Measurements from ENCODE around the gene LAPTM5. TPM values are rescaled to one million over a fixed set of nuclear protein-coding genes. Genes with fewer than 3 reads are reported as not detected.

The LAPTM5 gene
- total and polyA plus RNA-seq, 4 experiments from 2014 or later: 563 to 851 (median 598) TPM

DNA sequence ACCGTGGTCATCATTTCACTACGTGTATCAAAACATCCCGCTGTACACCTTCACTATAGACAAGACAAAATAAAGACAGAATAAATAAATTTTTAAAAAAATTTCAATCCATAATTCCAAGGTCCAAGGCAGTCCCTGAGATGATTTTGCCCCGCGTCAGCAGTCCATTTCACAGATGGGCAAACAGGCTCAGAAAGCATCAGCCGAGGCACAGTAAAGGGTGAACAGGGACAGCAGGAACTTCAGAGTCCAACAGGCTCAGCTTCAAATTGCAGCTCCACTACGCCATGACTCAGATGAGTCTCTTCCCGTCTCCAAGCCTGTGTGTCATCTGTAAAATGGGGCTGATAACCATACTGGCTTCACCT lies 49.2 kb downstream of the LAPTM5 start:
- intact Hi-C loops (cut with micrococcal nuclease): loop anchor here (1.0 kb wide), 1 partner anchor 1472 kb away; the partner anchor contains the start of gene PTPRU
- H3K9me3 ChIP-seq (ENCODE audit: control insufficient read depth in 1 of 2, low read length in 2 of 2): no peaks in the 10 kb centered on the region
- H3K27ac Mint-ChIP-seq: no peak overlapping the region
- H3K36me3 Mint-ChIP-seq: no peaks in the 10 kb centered on the region
- H3K27me3 Mint-ChIP-seq: peaks cover 8 to 12% of the 10 kb centered on the region in 2 donors
- no peaks in the 10 kb centered on the region for H3K27me3 ChIP-seq (ENCODE audit: insufficient read depth, low read length)
- no peaks in the 10 kb centered on the region for H3K4me1 ChIP-seq (ENCODE audit: insufficient read depth, low read length)
- no peaks in the 10 kb centered on the region for H3K36me3 ChIP-seq (ENCODE audit: insufficient read depth, low read length)
- H3K4me3 ChIP-seq (ENCODE audit: low read length in 2 of 2): no peak overlapping the region
- DNase-seq: no peak
- ChIA-PET CTCF (ENCODE audit: partially characterized antibody) (no interaction called here), POLR2A (ENCODE audit: partially characterized antibody) (interaction anchor here (1.4 kb wide), 1 partner anchor 10 kb away, joined by 4 read pairs; no protein-coding TSS in a partner anchor)
- H3K4me1 Mint-ChIP-seq: peaks cover 0 to 1% (median under 1%) of the 10 kb centered on the region in 4 donors
- H3K27ac ChIP-seq (ENCODE audit: low read depth, low read length): no peak overlapping the region
- no peak overlapping the region for H3K4me3 Mint-ChIP-seq
- no peaks in the 10 kb centered on the region for H3K9me3 Mint-ChIP-seq

DNA sequence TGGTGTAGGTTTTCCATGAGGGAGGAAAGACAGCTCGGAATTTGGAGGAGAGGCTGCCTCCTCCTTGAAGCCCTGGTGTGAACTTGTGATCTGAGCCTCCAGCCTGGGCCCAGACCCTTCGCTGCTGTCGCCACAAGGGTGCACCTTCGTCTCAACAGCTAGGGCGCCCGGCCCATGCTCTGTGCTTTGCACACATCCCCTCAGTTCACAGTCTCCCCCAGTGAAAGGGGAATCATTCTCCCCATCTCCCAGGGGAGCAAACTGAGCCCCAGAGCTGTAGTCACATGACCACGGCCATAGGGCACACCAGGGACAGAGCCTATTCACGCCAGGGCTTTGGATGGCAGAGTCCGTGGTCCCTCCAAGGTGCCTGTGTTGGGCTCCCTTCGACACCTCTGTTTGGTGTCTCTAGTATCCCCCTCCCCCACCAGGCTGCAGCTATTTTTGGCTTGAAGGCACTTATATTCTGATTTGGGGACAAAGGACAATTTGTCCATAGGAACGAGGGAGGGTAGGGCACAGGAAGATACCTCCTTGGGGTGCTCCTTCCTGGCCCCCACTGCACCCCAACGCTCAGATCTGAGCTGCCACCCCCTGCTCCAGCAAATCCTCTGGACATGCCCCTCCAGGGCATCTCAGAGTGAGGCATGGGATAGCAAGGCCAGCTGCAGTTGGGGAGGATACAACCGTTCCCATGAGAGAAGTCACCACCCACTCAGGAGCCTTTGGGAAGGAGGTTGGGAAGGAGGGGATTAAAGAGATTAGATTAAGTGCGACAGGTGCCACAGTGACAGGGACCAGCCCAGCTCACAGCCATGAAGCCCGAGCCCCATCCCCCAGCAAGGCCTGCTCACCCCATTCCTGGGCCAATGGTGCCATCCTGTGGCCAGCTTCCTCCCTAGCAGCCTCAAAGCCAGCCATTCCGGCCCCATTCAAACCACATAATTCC lies 49.9 kb downstream of the LAPTM5 start:
- no peaks in the 10 kb centered on the region for H3K36me3 ChIP-seq (ENCODE audit: insufficient read depth, low read length)
- POLR2A ChIA-PET (ENCODE audit: partially characterized antibody): interaction anchor here (1.4 kb wide), 1 partner anchor 11 kb away, joined by 4 read pairs; no protein-coding TSS in a partner anchor
- no peaks in the 10 kb centered on the region for H3K27me3 ChIP-seq (ENCODE audit: insufficient read depth, low read length)
- no peaks in the 10 kb centered on the region for H3K9me3 ChIP-seq (ENCODE audit: control insufficient read depth in 1 of 2, low read length in 2 of 2)
- no peak overlapping the region for H3K27ac ChIP-seq (ENCODE audit: low read depth, low read length)
- Mint-ChIP-seq H3K36me3 (no peaks in the 10 kb centered on the region), H3K27ac (no peak overlapping the region), H3K4me1 (peaks cover 0 to 1% (median under 1%) of the 10 kb centered on the region in 4 donors), H3K9me3 (no peaks in the 10 kb centered on the region), H3K4me3 (no peak overlapping the region), H3K27me3 (peaks cover 8 to 12% of the 10 kb centered on the region in 2 donors)
- CTCF ChIA-PET (ENCODE audit: partially characterized antibody): interaction anchor here (1.4 kb wide), 1 partner anchor 328 kb away, joined by 3 read pairs; no protein-coding TSS in a partner anchor
- DNase-seq: peak in 4 of 5 donors; percentile 33 to 52 (median 46)
- H3K4me3 ChIP-seq (ENCODE audit: low read length in 2 of 2): no peak overlapping the region
- no peaks in the 10 kb centered on the region for H3K4me1 ChIP-seq (ENCODE audit: insufficient read depth, low read length)
- intact Hi-C loops (cut with micrococcal nuclease): loop anchor here (1.0 kb wide), 1 partner anchor 1471 kb away; the partner anchor contains the start of gene PTPRU

DNA sequence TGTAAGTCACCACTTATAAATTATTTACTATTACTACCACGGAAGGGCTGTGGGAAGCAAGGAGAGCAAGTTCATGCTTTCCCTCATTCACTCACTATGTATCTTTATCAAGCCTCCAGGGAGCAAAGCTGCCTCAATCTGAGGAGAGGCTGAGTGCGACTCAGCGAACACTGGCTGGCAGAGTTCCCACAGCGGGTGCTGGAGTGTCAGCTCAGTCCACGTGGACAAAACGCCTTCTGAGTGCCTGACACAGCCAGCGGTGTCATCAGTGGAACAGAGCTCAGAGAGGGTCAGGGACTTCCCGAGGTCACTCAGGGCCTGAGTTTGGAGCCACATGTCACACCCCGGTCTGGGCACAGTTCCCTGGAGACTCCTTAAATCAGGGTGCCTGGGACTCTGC lies 51.0 kb downstream of the LAPTM5 start:
- ChIA-PET CTCF (ENCODE audit: partially characterized antibody) (interaction anchor here (1.4 kb wide), 1 partner anchor 326 kb away, joined by 3 read pairs; no protein-coding TSS in a partner anchor), POLR2A (ENCODE audit: partially characterized antibody) (no interaction called here)
- no peak overlapping the region for H3K27ac Mint-ChIP-seq
- DNase-seq: no peak
- H3K4me1 ChIP-seq (ENCODE audit: insufficient read depth, low read length): no peaks in the 10 kb centered on the region
- H3K27me3 Mint-ChIP-seq: peaks cover 8 to 12% of the 10 kb centered on the region in 2 donors
- H3K36me3 ChIP-seq (ENCODE audit: insufficient read depth, low read length): no peaks in the 10 kb centered on the region
- H3K4me3 Mint-ChIP-seq: no peak overlapping the region
- no peak overlapping the region for H3K27ac ChIP-seq (ENCODE audit: low read depth, low read length)
- H3K4me3 ChIP-seq (ENCODE audit: low read length in 2 of 2): no peak overlapping the region
- intact Hi-C loops (cut with micrococcal nuclease): no loop called here
- no peaks in the 10 kb centered on the region for H3K9me3 Mint-ChIP-seq
- no peaks in the 10 kb centered on the region for H3K36me3 Mint-ChIP-seq
- peaks cover 0 to 1% (median 0%) of the 10 kb centered on the region in 4 donors for H3K4me1 Mint-ChIP-seq
- no peaks in the 10 kb centered on the region for H3K9me3 ChIP-seq (ENCODE audit: control insufficient read depth in 1 of 2, low read length in 2 of 2)
- no peaks in the 10 kb centered on the region for H3K27me3 ChIP-seq (ENCODE audit: insufficient read depth, low read length)

DNA sequence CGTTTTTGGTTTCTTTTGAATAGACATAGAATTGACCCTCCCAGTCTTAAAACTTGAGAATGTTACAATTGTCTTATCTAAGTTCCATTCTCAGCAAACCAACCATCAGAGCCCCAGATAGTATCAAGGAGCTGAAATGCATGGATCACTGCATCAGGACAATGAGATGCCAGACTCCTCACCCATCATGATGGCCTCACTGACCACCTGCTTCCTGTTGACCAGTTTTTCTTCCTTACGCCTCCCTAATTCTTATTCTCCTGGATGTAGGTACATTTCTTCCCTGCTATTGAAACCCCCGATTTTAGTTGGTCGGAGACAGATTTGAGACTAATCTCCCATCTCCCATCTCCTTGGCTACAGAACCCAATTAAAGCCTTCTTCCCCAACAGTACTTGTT lies 51.9 kb downstream of the LAPTM5 start:
- Histone ChIP-seq H3K27me3 (ENCODE audit: insufficient read depth, low read length) (no peaks in the 10 kb centered on the region), H3K4me1 (ENCODE audit: insufficient read depth, low read length) (no peaks in the 10 kb centered on the region), H3K36me3 (ENCODE audit: insufficient read depth, low read length) (no peaks in the 10 kb centered on the region), H3K27ac (ENCODE audit: low read depth, low read length) (no peak overlapping the region), H3K4me3 (ENCODE audit: low read length in 2 of 2) (no peak overlapping the region), H3K9me3 (ENCODE audit: control insufficient read depth in 1 of 2, low read length in 2 of 2) (no peaks in the 10 kb centered on the region)
- Mint-ChIP-seq H3K36me3 (no peaks in the 10 kb centered on the region), H3K4me3 (no peak overlapping the region), H3K9me3 (no peaks in the 10 kb centered on the region), H3K4me1 (peaks cover 0 to 1% (median 0%) of the 10 kb centered on the region in 4 donors), H3K27ac (no peak overlapping the region), H3K27me3 (peaks cover 8 to 12% of the 10 kb centered on the region in 2 donors)
- DNase-seq: no peak
- intact Hi-C loops (cut with micrococcal nuclease): no loop called here
- CTCF ChIA-PET (ENCODE audit: partially characterized antibody): no interaction called here
- POLR2A ChIA-PET (ENCODE audit: partially characterized antibody): no interaction called here

DNA sequence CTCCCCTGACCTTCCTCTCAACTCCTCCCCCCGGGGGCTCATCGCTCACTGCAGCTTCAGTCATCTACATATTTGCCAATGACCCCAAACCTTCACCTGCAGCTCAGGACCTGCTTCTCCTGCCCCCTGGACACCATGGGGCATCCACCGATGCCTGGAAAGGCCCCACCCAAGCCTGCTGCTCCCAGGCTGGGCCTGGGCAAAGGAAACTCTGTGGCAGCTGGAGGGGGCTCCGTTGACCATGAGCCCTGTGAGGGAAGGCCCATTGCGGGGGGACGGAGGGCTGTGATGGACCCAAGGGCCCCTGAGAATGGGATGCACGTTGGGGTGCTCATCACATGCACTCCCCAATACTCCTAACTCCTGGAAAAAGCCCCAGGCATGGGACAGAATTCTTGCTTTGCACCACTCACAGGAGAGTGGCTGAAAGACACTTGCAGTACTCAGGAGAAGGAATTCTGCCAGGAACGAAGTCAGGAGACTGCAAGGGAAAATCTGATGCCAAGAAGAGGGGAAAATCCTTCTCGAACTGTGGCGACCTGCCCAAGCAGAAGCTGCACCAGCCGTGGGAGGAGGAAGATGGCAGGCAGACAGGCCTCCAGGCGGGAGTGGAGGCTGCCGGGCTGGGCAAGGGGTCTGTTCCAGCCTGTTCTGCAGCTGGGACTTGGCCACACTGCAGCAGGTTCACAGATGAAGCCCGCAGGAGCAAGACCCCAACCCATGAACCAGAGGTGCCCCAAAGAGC lies 52.6 kb downstream of the LAPTM5 start:
- no peaks in the 10 kb centered on the region for H3K36me3 ChIP-seq (ENCODE audit: insufficient read depth, low read length)
- ChIA-PET CTCF (ENCODE audit: partially characterized antibody) (no interaction called here), POLR2A (ENCODE audit: partially characterized antibody) (no interaction called here)
- no peaks in the 10 kb centered on the region for H3K27me3 ChIP-seq (ENCODE audit: insufficient read depth, low read length)
- DNase-seq: no peak
- no peaks in the 10 kb centered on the region for H3K4me1 ChIP-seq (ENCODE audit: insufficient read depth, low read length)
- Mint-ChIP-seq H3K4me1 (peaks cover 0 to 1% (median 0%) of the 10 kb centered on the region in 4 donors), H3K4me3 (no peak overlapping the region), H3K27ac (no peak overlapping the region), H3K36me3 (no peaks in the 10 kb centered on the region), H3K9me3 (no peaks in the 10 kb centered on the region), H3K27me3 (peaks cover 8 to 12% of the 10 kb centered on the region in 2 donors)
- H3K27ac ChIP-seq (ENCODE audit: low read depth, low read length): no peak overlapping the region
- no peaks in the 10 kb centered on the region for H3K9me3 ChIP-seq (ENCODE audit: control insufficient read depth in 1 of 2, low read length in 2 of 2)
- intact Hi-C loops (cut with micrococcal nuclease): no loop called here
- no peak overlapping the region for H3K4me3 ChIP-seq (ENCODE audit: low read length in 2 of 2)

DNA sequence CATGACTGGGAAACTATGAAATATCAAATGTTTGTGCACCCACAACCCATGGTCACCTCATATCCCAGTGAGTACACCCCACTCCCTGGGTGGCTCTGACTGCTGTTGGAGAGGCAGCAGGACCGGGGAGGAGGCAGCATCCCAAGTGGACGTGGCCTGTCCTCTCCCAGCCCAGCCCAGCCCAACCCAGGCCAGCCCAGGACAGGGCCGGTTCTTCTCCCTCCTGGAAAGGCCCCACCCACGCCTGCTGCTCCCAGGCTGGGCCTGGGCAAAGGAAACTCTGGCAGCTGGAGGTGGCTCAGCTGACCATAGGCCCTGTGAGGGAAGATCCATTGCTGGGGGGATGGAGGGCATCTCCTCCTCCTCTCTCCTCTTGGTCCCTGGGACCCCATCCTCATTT lies 53.3 kb downstream of the LAPTM5 start:
- DNase-seq: no peak
- Histone ChIP-seq H3K27me3 (ENCODE audit: insufficient read depth, low read length) (no peaks in the 10 kb centered on the region), H3K4me3 (ENCODE audit: low read length in 2 of 2) (no peak overlapping the region), H3K36me3 (ENCODE audit: insufficient read depth, low read length) (no peaks in the 10 kb centered on the region), H3K4me1 (ENCODE audit: insufficient read depth, low read length) (no peaks in the 10 kb centered on the region), H3K9me3 (ENCODE audit: control insufficient read depth in 1 of 2, low read length in 2 of 2) (no peaks in the 10 kb centered on the region), H3K27ac (ENCODE audit: low read depth, low read length) (no peak overlapping the region)
- Mint-ChIP-seq H3K27ac (no peak overlapping the region), H3K9me3 (no peaks in the 10 kb centered on the region), H3K4me3 (no peak overlapping the region), H3K36me3 (no peaks in the 10 kb centered on the region), H3K27me3 (peaks cover 8 to 12% of the 10 kb centered on the region in 2 donors), H3K4me1 (peaks cover 0 to 1% (median 0%) of the 10 kb centered on the region in 4 donors)
- intact Hi-C loops (cut with micrococcal nuclease): no loop called here
- POLR2A ChIA-PET (ENCODE audit: partially characterized antibody): no interaction called here
- CTCF ChIA-PET (ENCODE audit: partially characterized antibody): no interaction called here

DNA sequence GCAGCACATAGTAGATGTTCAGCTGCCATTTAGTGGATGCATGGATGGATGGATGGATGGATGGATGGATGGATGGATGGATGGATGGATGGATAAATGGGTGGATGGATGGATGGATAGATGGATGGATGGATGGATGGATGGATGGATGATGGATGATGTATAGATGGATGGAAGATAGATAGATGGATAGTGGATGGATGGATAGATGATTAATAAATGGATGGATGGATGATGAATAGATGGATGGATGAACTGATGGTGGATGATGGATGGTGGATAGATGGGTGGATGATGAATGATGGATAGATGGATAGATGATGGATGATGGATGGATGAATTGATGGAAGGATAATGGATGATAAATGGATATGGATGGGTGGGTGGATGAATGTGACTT lies 54.8 kb downstream of the LAPTM5 start:
- Histone ChIP-seq H3K9me3 (ENCODE audit: control insufficient read depth in 1 of 2, low read length in 2 of 2) (no peaks in the 10 kb centered on the region), H3K27ac (ENCODE audit: low read depth, low read length) (no peak overlapping the region), H3K4me1 (ENCODE audit: insufficient read depth, low read length) (no peaks in the 10 kb centered on the region), H3K4me3 (ENCODE audit: low read length in 2 of 2) (no peak overlapping the region), H3K27me3 (ENCODE audit: insufficient read depth, low read length) (no peaks in the 10 kb centered on the region), H3K36me3 (ENCODE audit: insufficient read depth, low read length) (no peaks in the 10 kb centered on the region)
- ChIA-PET CTCF (ENCODE audit: partially characterized antibody) (no interaction called here), POLR2A (ENCODE audit: partially characterized antibody) (no interaction called here)
- Mint-ChIP-seq H3K27me3 (peaks cover 6 to 8% of the 10 kb centered on the region in 2 donors), H3K27ac (no peak overlapping the region), H3K36me3 (no peaks in the 10 kb centered on the region), H3K4me3 (no peak overlapping the region), H3K4me1 (no peaks in the 10 kb centered on the region), H3K9me3 (no peaks in the 10 kb centered on the region)
- intact Hi-C loops (cut with micrococcal nuclease): no loop called here
- DNase-seq: no peak

Measured in CD4-positive, alpha-beta memory T cell (primary cell).